ENCODE data around the gene NYNRIN. TPM values are rescaled to one million over a fixed set of nuclear protein-coding genes. Genes with fewer than 3 reads are reported as not detected.
A peak's percentile ranks its signal among the peaks of the same experiment; 100 is the strongest.

Gene NYNRIN
- total RNA-seq, 1 experiment from 2014 or later = 18.7 TPM

DNA sequence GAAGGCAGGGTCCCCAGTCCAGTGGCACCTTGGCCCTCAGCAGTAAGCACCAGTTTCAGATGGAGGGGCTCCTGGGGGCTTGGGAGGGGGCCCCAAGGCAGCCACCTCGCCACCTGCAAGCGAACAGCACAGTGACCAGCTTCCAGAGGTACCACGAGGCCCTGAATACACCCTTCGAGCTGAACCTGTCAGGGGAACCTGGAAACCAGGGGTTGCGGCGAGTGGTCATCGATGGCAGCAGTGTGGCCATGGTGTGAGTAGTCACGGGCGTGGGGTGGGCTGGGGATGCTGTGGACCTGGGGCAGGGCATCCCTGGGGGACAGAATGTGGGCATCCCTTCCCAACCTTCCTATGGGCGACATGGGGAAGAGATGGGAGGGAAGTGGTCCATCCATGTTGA lies 11.2 kb downstream of the NYNRIN start:
- Histone ChIP-seq H3K79me1 (ENCODE audit: insufficient read depth, low read depth, low read length, poor library complexity, severe bottlenecking) (no peaks in the 10 kb centered on the region), H2BK20ac (ENCODE audit: low read depth, low read length, poor library complexity, severe bottlenecking) (no peak overlapping the region), H3K18ac (ENCODE audit: insufficient read length, low read depth, low read length) (no peak overlapping the region), H3K4me1 (ENCODE audit: insufficient read depth, low read length) (no peaks in the 10 kb centered on the region), H3K9ac (ENCODE audit: extremely low read depth, insufficient read length, low read length) (no peak overlapping the region), H2BK5ac (ENCODE audit: insufficient read length, low read length) (no peak overlapping the region), H3K23ac (ENCODE audit: insufficient read length, low read depth, low read length) (no peak overlapping the region), H2AFZ (ENCODE audit: low read length) (no peak overlapping the region), H2BK15ac (ENCODE audit: low read depth, low read length) (no peak overlapping the region), H3K4ac (ENCODE audit: low read depth, low read length) (no peak overlapping the region), H3K14ac (ENCODE audit: insufficient read depth, low read length) (no peak overlapping the region), H3K9me3 (ENCODE audit: control insufficient read depth, low read depth, low read length) (no peaks in the 10 kb centered on the region), H4K5ac (ENCODE audit: insufficient read length, low read depth, low read length) (no peak overlapping the region), H4K8ac (replicated peaks; ENCODE audit: insufficient read length, low read depth, low read length) (no peak overlapping the region), H2BK120ac (ENCODE audit: low read depth, low read length, poor library complexity, severe bottlenecking) (no peak overlapping the region), H4K91ac (ENCODE audit: insufficient read length, low read depth, low read length) (no peak overlapping the region), H3K27ac (ENCODE audit: insufficient read length, low read depth, low read length) (no peak overlapping the region), H3T11ph (ENCODE audit: low read length) (no peak overlapping the region), H3K23me2 (ENCODE audit: insufficient read length, low read depth, low read length, poor library complexity, severe bottlenecking) (no peaks in the 10 kb centered on the region), H2AK5ac (ENCODE audit: insufficient read length, low read length) (no peak overlapping the region), H3K27me3 (ENCODE audit: insufficient read depth, low read length) (no peaks in the 10 kb centered on the region), H4K20me1 (ENCODE audit: control insufficient read depth, insufficient read depth, insufficient read length) (no peaks in the 10 kb centered on the region), H3K56ac (ENCODE audit: insufficient read length, low read depth, low read length) (no peak overlapping the region), H2BK12ac (ENCODE audit: insufficient read length, low read depth, low read length) (no peak overlapping the region), H3K79me2 (ENCODE audit: insufficient read depth, low read length) (no peaks in the 10 kb centered on the region), H3K4me2 (ENCODE audit: insufficient read depth, insufficient read length, low read length) (no peak overlapping the region)
- H3K4me3 Mint-ChIP-seq = no peak overlapping the region
- TF ChIP-seq, protein P1, sequence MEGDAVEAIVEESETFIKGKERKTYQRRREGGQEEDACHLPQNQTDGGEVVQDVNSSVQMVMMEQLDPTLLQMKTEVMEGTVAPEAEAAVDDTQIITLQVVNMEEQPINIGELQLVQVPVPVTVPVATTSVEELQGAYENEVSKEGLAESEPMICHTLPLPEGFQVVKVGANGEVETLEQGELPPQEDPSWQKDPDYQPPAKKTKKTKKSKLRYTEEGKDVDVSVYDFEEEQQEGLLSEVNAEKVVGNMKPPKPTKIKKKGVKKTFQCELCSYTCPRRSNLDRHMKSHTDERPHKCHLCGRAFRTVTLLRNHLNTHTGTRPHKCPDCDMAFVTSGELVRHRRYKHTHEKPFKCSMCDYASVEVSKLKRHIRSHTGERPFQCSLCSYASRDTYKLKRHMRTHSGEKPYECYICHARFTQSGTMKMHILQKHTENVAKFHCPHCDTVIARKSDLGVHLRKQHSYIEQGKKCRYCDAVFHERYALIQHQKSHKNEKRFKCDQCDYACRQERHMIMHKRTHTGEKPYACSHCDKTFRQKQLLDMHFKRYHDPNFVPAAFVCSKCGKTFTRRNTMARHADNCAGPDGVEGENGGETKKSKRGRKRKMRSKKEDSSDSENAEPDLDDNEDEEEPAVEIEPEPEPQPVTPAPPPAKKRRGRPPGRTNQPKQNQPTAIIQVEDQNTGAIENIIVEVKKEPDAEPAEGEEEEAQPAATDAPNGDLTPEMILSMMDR (conservative IDR thresholded peaks at IDR 0.05) = no peak
- no peaks in the 10 kb centered on the region for H3K27me3 Mint-ChIP-seq (ENCODE audit: low read depth)
- DNase-seq = peak; percentile 16
- WGBS (ENCODE audit: extremely low coverage, insufficient read length, low lambda C conversion rate) = no CpG with 5 or more reads among the region's 10 CpGs
- H3K9me3 Mint-ChIP-seq = no peaks in the 10 kb centered on the region
- H3K27ac Mint-ChIP-seq = no peak overlapping the region
- peaks cover 1 to 3% of the 10 kb centered on the region in 2 experiments for H3K4me1 Mint-ChIP-seq
- H3K36me3 Mint-ChIP-seq (ENCODE audit: insufficient read depth in 1 of 3, low read depth in 3 of 3) = peaks cover 9 to 34% (median 23%) of the 10 kb centered on the region in 3 experiments; a peak in 6 of 7 replicates
